Measurements from ENCODE around the gene PDE11A.
A peak's percentile ranks its signal among the peaks of the same experiment; 100 is the strongest.

The PDE11A gene

GRCh38 chr2:177921726-177922125 lies 150.9 kb downstream of the PDE11A start:
- ATAC-seq (no peak), DNase-seq (no peak)

- DNase-seq, result no peak
- ATAC-seq, result no peak
Measured at GRCh38 chr2:177917169-177917568, 155.4 kb downstream of the PDE11A start.

- ATAC-seq (no peak), DNase-seq (no peak)
Measured at GRCh38 chr2:177916342-177916741, 156.2 kb downstream of the PDE11A start.

- no peak for ATAC-seq
- DNase-seq, result no peak
Measured at GRCh38 chr2:177914247-177914646, 158.3 kb downstream of the PDE11A start.

GRCh38 chr2:177909962-177910361 lies 162.6 kb downstream of the PDE11A start:
- no peak for ATAC-seq
- no peak for DNase-seq

- ATAC-seq (no peak), DNase-seq (no peak)
Measured at GRCh38 chr2:177908824-177909223, 163.8 kb downstream of the PDE11A start.

GRCh38 chr2:177908182-177908581 lies 164.4 kb downstream of the PDE11A start:
- DNase-seq (no peak), ATAC-seq (no peak)

GRCh38 chr2:177906041-177906718 lies 166.4 kb downstream of the PDE11A start:
- ATAC-seq (peak; percentile 81), DNase-seq (peak; percentile 80)

GRCh38 chr2:177905640-177906039 lies 166.9 kb downstream of the PDE11A start:
- ATAC-seq, result no peak

GRCh38 chr2:177902395-177903163 lies 170.0 kb downstream of the PDE11A start:
- ATAC-seq (no peak), DNase-seq (no peak)

More at GRCh38 chr2:177905640-177906039, 166.9 kb downstream of the PDE11A start:
- no peak for DNase-seq

- no peak for DNase-seq
- no peak for ATAC-seq
Measured at GRCh38 chr2:177900082-177900481, 172.5 kb downstream of the PDE11A start.

- DNase-seq (no peak), ATAC-seq (no peak)
Measured at GRCh38 chr2:177897278-177897677, 175.3 kb downstream of the PDE11A start.

- ATAC-seq, result no peak
Measured at GRCh38 chr2:177896587-177896986, 176.0 kb downstream of the PDE11A start.

GRCh38 chr2:177894546-177894945 lies 178.0 kb downstream of the PDE11A start:
- DNase-seq (no peak), ATAC-seq (no peak)

More at GRCh38 chr2:177896587-177896986, 176.0 kb downstream of the PDE11A start:
- no peak for DNase-seq

GRCh38 chr2:177893880-177894279 lies 178.7 kb downstream of the PDE11A start:
- no peak for ATAC-seq
- no peak for DNase-seq

- DNase-seq (no peak), ATAC-seq (no peak)
Measured at GRCh38 chr2:177891533-177891932, 181.0 kb downstream of the PDE11A start.

- ATAC-seq, result no peak
- no peak for DNase-seq
Measured at GRCh38 chr2:177889818-177890460, 182.6 kb downstream of the PDE11A start.

GRCh38 chr2:177888581-177888980 lies 184.0 kb downstream of the PDE11A start:
- DNase-seq (no peak), ATAC-seq (no peak)

- ATAC-seq, result no peak
Measured at GRCh38 chr2:177887722-177888121, 184.9 kb downstream of the PDE11A start.

GRCh38 chr2:177886824-177887223 lies 185.8 kb downstream of the PDE11A start:
- ATAC-seq, result no peak
- DNase-seq, result no peak

More at GRCh38 chr2:177887722-177888121, 184.9 kb downstream of the PDE11A start:
- no peak for DNase-seq

- DNase-seq (no peak), ATAC-seq (no peak)
Measured at GRCh38 chr2:177885828-177886466, 186.6 kb downstream of the PDE11A start.

GRCh38 chr2:177883177-177883576 lies 189.4 kb downstream of the PDE11A start:
- DNase-seq (no peak), ATAC-seq (no peak)

GRCh38 chr2:177882501-177882900 lies 190.1 kb downstream of the PDE11A start:
- DNase-seq, result no peak
- ATAC-seq, result no peak

Measured in stimulated activated naive CD8-positive, alpha-beta T cell treated with anti-CD3 and anti-CD28 coated beads, Interleukin-15, Interleukin-2, amounts not matched to agents 100 U/mL and 50 U/mL, for 24 hours (primary cell).